ENCODE data around the gene ZNF366. TPM values are rescaled to one million over a fixed set of nuclear protein-coding genes. Genes with fewer than 3 reads are reported as not detected.

ZNF366 gene
- polyA plus RNA-seq, 1 donor (not counting 4 experiments of a cell fraction or from before 2014, with no cell fraction given) = not detected

GRCh38 chr5:72465601-72466563 lies 41.3 kb downstream of the ZNF366 start:
- Histone ChIP-seq H3K36me3 (ENCODE audit: control insufficient read depth in 2 of 2, extremely low read depth in 1 of 2, insufficient read depth in 2 of 2, low read length in 2 of 2) (no peaks in the 10 kb centered on the region), H3K27me3 (ENCODE audit: control insufficient read depth, extremely low read depth, insufficient read depth, low read length) (no peaks in the 10 kb centered on the region), H3K4me1 (ENCODE audit: control insufficient read depth, extremely low read depth, insufficient read depth, low read length) (peaks cover 48% of the 10 kb centered on the region), H4K20me1 (ENCODE audit: control insufficient read depth, extremely low read depth, insufficient read depth, low read length) (no peaks in the 10 kb centered on the region), H3K9me3 (ENCODE audit: control insufficient read depth, low read depth, low read length) (no peaks in the 10 kb centered on the region), H3K4me3 (ENCODE audit: control insufficient read depth in 2 of 3, extremely low read depth in 1 of 3, insufficient read depth in 2 of 3, low read depth in 1 of 3, low read length in 3 of 3) (no peak overlapping the region), H3K9ac (ENCODE audit: control insufficient read depth, extremely low read depth, insufficient read depth, low read length) (no peak overlapping the region), H2AFZ (ENCODE audit: control insufficient read depth, low read length) (no peak overlapping the region), H3K9me1 (ENCODE audit: control insufficient read depth, extremely low read depth, insufficient read depth, low read length) (no peaks in the 10 kb centered on the region), H3K27ac (ENCODE audit: control insufficient read depth, insufficient read depth, low read length) (no peak overlapping the region), H3K79me2 (ENCODE audit: control insufficient read depth, insufficient read depth, low read length) (no peaks in the 10 kb centered on the region), H3K4me2 (ENCODE audit: control insufficient read depth, extremely low read depth, insufficient read depth, low read depth, low read length) (no peak overlapping the region)
- no peak for DNase-seq (ENCODE audit: low read depth, low spot score)
- dilution Hi-C loops (cut with MboI; ENCODE audit: extremely low pct_ligation_motif_present, low sequenced_read_pairs) = no loop called here
- FAIRE-seq = peak; percentile 82
- TF ChIP-seq CTCF (optimal IDR thresholded peaks at IDR 0.05 in 1 of 3, IDR thresholded peaks at IDR 0.05 in 1 of 3, conservative IDR thresholded peaks at IDR 0.05 in 1 of 3; ENCODE audit: extremely low read depth in 1 of 3, insufficient read depth in 2 of 3, low read length in 3 of 3) (no peak), EZH2 (IDR thresholded peaks at IDR 0.05; ENCODE audit: low read length) (no peak)

GRCh38 chr5:72465066-72465465 lies 42.1 kb downstream of the ZNF366 start:
- no peaks in the 10 kb centered on the region for H3K9me1 ChIP-seq (ENCODE audit: control insufficient read depth, extremely low read depth, insufficient read depth, low read length)
- no peak overlapping the region for H3K9ac ChIP-seq (ENCODE audit: control insufficient read depth, extremely low read depth, insufficient read depth, low read length)
- DNase-seq (ENCODE audit: low read depth, low spot score) (no peak), FAIRE-seq (no peak)
- H3K79me2 ChIP-seq (ENCODE audit: control insufficient read depth, insufficient read depth, low read length) = no peaks in the 10 kb centered on the region
- TF ChIP-seq CTCF (optimal IDR thresholded peaks at IDR 0.05 in 1 of 3, IDR thresholded peaks at IDR 0.05 in 1 of 3, conservative IDR thresholded peaks at IDR 0.05 in 1 of 3; ENCODE audit: extremely low read depth in 1 of 3, insufficient read depth in 2 of 3, low read length in 3 of 3) (no peak), EZH2 (IDR thresholded peaks at IDR 0.05; ENCODE audit: low read length) (no peak)
- no peaks in the 10 kb centered on the region for H4K20me1 ChIP-seq (ENCODE audit: control insufficient read depth, extremely low read depth, insufficient read depth, low read length)
- H3K9me3 ChIP-seq (ENCODE audit: control insufficient read depth, low read depth, low read length) = no peaks in the 10 kb centered on the region
- H3K4me2 ChIP-seq (ENCODE audit: control insufficient read depth, extremely low read depth, insufficient read depth, low read depth, low read length) = no peak overlapping the region
- no peak overlapping the region for H3K27ac ChIP-seq (ENCODE audit: control insufficient read depth, insufficient read depth, low read length)
- H3K36me3 ChIP-seq (ENCODE audit: control insufficient read depth in 2 of 2, extremely low read depth in 1 of 2, insufficient read depth in 2 of 2, low read length in 2 of 2) = no peaks in the 10 kb centered on the region
- dilution Hi-C loops (cut with MboI; ENCODE audit: extremely low pct_ligation_motif_present, low sequenced_read_pairs) = no loop called here
- no peaks in the 10 kb centered on the region for H3K27me3 ChIP-seq (ENCODE audit: control insufficient read depth, extremely low read depth, insufficient read depth, low read length)
- no peak overlapping the region for H2AFZ ChIP-seq (ENCODE audit: control insufficient read depth, low read length)
- H3K4me1 ChIP-seq (ENCODE audit: control insufficient read depth, extremely low read depth, insufficient read depth, low read length) = peaks cover 40% of the 10 kb centered on the region
- no peak overlapping the region for H3K4me3 ChIP-seq (ENCODE audit: control insufficient read depth in 2 of 3, extremely low read depth in 1 of 3, insufficient read depth in 2 of 3, low read depth in 1 of 3, low read length in 3 of 3)

All from keratinocyte (primary cell).